DOHH2 (cell line): ENCODE results near the gene LYPD6B.

Source experiments
- EZH2phosphoT487 ChIP-seq: fragments of 200-600 bp; sonication (generic); IDR thresholded peaks from 2 replicates; pipeline ENCODE4 v1.6.1; 2017; ENCODE audit warnings: borderline replicate concordance, mild to moderate bottlenecking, antibody characterized with exemption, low read length, moderate library complexity, mixed read lengths
- TF ChIP-seq, protein P1 (sequence below): fragments of 200-600 bp; sonication (generic); IDR thresholded peaks from one replicate; pipeline ENCODE4 v1.5.1; 2014; ENCODE audit warnings: antibody characterized with exemption, mild to moderate bottlenecking, low read depth, low read length; ENCODE audit not compliant: poor library complexity, severe bottlenecking

DNA sequence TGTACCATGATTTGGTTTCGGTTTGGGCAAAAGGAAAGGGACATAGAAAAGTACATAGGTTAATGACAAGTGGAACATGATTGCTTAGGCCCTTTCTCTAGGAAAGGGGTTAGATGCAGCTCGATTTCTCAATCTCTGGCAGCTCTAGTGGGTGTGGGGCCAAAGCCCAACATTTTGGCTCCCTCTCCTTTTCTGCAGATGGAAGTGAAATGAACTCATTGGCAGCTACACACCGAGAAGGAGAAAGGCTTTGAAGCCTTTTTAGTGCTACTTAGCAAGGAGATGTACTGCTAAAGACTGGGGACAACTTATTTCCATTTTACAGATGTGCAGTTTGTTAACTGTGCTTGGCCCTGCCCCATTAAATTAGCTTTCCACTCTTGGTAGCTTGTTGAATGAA is 93.8 kb downstream of the LYPD6B start:
- TF ChIP-seq, protein P1, sequence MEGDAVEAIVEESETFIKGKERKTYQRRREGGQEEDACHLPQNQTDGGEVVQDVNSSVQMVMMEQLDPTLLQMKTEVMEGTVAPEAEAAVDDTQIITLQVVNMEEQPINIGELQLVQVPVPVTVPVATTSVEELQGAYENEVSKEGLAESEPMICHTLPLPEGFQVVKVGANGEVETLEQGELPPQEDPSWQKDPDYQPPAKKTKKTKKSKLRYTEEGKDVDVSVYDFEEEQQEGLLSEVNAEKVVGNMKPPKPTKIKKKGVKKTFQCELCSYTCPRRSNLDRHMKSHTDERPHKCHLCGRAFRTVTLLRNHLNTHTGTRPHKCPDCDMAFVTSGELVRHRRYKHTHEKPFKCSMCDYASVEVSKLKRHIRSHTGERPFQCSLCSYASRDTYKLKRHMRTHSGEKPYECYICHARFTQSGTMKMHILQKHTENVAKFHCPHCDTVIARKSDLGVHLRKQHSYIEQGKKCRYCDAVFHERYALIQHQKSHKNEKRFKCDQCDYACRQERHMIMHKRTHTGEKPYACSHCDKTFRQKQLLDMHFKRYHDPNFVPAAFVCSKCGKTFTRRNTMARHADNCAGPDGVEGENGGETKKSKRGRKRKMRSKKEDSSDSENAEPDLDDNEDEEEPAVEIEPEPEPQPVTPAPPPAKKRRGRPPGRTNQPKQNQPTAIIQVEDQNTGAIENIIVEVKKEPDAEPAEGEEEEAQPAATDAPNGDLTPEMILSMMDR, result no peak
- TF ChIP-seq EZH2phosphoT487, result no peak
